HG02798 (cell line): ENCODE results near the gene PDE4D.
"Not testable (repeated sequence)": the region's sequence is repeated elsewhere in the genome, so short reads cannot be mapped to it uniquely, and the experiment has no call there.

Experiments
- ATAC-seq: cut with Tn5 transposase; IDR thresholded peaks from one replicate; pipeline ENCODE4 v1.9.1; 2021; ENCODE audit warnings: mild to moderate bottlenecking; ENCODE audit not compliant: unreplicated experiment, poor library complexity

The PDE4D gene

GRCh38 chr5:59810041-59810440, 83.5 kb downstream of the PDE4D start:
- ATAC-seq: peak; percentile 65

- ATAC-seq: no peak
Observed at GRCh38 chr5:59807806-59808205, 85.7 kb downstream of the PDE4D start.

GRCh38 chr5:59800347-59800893, 93.1 kb downstream of the PDE4D start:
- ATAC-seq: peak; percentile 10

- peak; percentile 69 for ATAC-seq
Observed at GRCh38 chr5:59799668-59800346, 93.7 kb downstream of the PDE4D start.

- peak; percentile 53 for ATAC-seq
Observed at GRCh38 chr5:59798862-59799667, 94.5 kb downstream of the PDE4D start.

- ATAC-seq: no peak
Observed at GRCh38 chr5:59795141-59795540, 98.4 kb downstream of the PDE4D start.

- no peak for ATAC-seq
Observed at GRCh38 chr5:59792983-59793585, 100.4 kb downstream of the PDE4D start.

GRCh38 chr5:59791617-59792016, 101.9 kb downstream of the PDE4D start:
- no peak for ATAC-seq

GRCh38 chr5:59790776-59791475, 102.6 kb downstream of the PDE4D start:
- peak; percentile 12 for ATAC-seq

GRCh38 chr5:59790376-59790775, 103.2 kb downstream of the PDE4D start:
- peak; percentile 63 for ATAC-seq

GRCh38 chr5:59789894-59790293, 103.6 kb downstream of the PDE4D start:
- ATAC-seq: no peak

- no peak for ATAC-seq
Observed at GRCh38 chr5:59789197-59789596, 104.3 kb downstream of the PDE4D start.

GRCh38 chr5:59786334-59786805, 107.2 kb downstream of the PDE4D start:
- no peak for ATAC-seq

- no peak for ATAC-seq
Observed at GRCh38 chr5:59785676-59786333, 107.7 kb downstream of the PDE4D start.

GRCh38 chr5:59784708-59785107, 108.8 kb downstream of the PDE4D start:
- ATAC-seq: not testable (repeated sequence)

GRCh38 chr5:59783264-59783663, 110.3 kb downstream of the PDE4D start:
- ATAC-seq: no peak

GRCh38 chr5:59782856-59783255, 110.7 kb downstream of the PDE4D start:
- no peak for ATAC-seq

GRCh38 chr5:59779453-59779852, 114.1 kb downstream of the PDE4D start:
- no peak for ATAC-seq

GRCh38 chr5:59777028-59777427, 116.5 kb downstream of the PDE4D start:
- no peak for ATAC-seq

- no peak for ATAC-seq
Observed at GRCh38 chr5:59773294-59773693, 120.2 kb downstream of the PDE4D start.
